GM10847 (cell line): Measurements from ENCODE around the gene KIF22.

ENCODE experiments used
- POLR2A ChIP-seq: IDR thresholded peaks from 2 replicates; pipeline ENCODE4 v1.6.1; 2011; ENCODE audit not compliant: insufficient read length; ENCODE audit errors: extremely low read depth

KIF22 gene

DNA sequence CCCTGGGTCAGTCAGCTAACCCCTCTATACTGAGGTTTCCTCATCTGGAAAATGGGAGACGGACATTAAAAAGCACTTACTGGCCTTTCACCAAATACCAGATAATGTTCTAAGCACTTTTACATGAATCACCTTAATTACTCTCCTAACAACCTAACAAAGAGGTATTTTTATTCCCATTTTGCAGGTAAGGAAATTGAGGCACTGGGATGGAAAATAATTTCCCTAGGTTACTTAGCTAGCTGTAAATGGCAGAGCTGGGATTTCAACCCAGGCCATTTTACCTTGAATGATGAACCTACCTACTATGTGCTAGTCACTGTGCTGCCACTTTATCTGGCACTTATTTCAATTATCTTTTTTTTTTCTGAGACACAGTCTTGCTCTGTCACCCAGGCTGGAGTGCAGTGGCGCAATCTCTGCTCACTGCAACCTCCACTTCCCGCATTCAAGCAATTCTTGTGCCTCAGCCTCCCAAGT, 3.7 kb downstream of the KIF22 start:
- TF ChIP-seq POLR2A = no peak

DNA sequence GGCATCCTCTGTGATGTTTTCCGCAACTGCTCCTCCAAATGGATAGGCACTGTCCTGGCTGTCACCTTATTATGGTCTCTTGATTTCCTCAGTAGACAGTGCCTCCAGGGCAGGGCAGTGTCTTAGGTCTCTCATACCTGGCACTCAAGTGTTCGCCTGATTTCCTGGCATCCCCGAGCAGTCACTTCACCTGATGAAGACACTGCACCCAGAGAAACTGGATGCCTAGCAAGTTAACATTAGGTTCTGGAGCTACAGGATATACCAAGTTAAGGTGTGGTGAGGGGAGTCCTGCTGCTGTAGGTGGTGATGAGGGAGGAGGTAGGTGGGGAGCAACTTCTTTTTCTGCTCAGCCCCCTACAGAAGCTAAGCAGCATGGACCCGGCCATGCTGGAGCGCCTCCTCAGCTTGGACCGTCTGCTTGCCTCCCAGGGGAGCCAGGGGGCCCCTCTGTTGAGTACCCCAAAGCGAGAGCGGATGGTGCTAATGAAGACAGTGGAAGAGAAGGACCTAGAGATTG, 11.9 kb downstream of the KIF22 start:
- no peak for TF ChIP-seq POLR2A

DNA sequence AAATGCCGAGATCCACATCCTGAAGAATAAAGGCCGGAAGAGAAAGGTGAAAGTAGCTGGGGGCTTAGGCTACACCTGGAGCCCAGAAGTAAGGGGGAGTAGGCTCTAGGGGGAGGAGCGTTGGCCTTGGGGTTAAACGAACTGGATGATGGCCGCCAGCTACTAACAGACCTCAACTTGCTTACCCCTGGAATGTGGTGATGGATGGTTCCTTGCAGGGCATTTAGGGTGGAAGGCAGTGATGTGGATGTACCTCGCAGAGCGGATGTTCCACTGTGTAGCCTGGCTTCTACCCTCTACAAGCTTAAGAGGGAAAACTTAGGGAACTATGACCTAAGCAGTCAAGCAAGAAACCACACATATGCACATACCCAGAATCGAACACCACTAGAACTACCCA, 13.5 kb downstream of the KIF22 start:
- TF ChIP-seq POLR2A = no peak

GRCh38 chr16:29804455-29805231, 14.1 kb downstream of the KIF22 start:
- TF ChIP-seq POLR2A = no peak

- TF ChIP-seq POLR2A = peak; percentile 65
Observed at GRCh38 chr16:29805232-29806098, 14.9 kb downstream of the KIF22 start.

DNA sequence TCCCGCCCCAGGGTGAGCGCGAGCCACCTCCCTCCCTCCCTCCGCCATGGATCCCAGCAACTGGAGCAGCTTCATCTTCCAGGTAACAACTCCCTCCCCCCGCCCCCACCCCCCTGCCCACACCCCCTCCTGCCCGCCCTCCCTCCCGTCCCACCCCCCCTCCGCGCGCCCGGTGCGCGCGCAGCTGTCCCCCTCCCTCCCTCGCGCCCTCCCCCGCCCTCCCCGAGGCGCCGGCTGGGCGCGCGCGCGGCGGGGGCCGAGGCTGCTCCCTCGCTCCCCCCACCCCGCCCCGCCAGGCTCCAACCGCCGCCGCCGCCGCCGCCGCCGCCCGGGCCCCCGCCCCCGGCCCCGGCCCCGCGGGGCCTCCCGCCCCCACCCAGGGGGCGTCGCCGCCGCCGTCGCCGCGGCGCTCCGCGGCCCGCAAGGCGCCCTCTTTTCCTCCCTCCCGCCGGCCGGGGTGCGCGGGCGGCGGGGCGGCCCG, 15.6 kb downstream of the KIF22 start, which contains the start of gene MAZ:
Gene MAZ, plus strand, starts transcription at position 431 of the 481 bp plus-strand sequence. CDS start 173 bp downstream, outside the sequence.
- no peak for TF ChIP-seq POLR2A

DNA sequence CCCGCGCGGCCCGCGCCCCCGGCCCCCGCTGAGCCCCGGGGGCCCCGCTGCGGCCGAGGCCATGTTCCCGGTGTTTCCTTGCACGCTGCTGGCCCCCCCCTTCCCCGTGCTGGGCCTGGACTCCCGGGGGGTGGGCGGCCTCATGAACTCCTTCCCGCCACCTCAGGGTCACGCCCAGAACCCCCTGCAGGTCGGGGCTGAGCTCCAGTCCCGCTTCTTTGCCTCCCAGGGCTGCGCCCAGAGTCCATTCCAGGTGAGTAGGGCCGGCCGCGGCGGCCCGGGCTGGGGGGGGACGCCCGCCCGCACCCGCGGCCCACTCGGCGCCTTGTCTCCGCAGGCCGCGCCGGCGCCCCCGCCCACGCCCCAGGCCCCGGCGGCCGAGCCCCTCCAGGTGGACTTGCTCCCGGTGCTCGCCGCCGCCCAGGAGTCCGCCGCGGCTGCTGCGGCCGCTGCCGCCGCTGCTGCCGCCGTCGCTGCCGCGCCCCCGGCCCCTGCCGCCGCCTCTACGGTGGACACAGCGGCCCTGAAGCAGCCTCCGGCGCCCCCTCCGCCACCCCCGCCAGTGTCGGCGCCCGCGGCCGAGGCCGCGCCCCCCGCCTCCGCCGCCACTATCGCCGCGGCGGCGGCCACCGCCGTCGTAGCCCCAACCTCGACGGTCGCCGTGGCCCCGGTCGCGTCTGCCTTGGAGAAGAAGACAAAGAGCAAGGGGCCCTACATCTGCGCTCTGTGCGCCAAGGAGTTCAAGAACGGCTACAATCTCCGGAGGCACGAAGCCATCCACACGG, 16.3 kb downstream of the KIF22 start:
- peak; percentile 14 for TF ChIP-seq POLR2A

- peak; percentile 48 for TF ChIP-seq POLR2A
Observed at GRCh38 chr16:29807426-29808218, 17.1 kb downstream of the KIF22 start.

- no peak for TF ChIP-seq POLR2A
Observed at GRCh38 chr16:29808219-29808900, 17.8 kb downstream of the KIF22 start.

DNA sequence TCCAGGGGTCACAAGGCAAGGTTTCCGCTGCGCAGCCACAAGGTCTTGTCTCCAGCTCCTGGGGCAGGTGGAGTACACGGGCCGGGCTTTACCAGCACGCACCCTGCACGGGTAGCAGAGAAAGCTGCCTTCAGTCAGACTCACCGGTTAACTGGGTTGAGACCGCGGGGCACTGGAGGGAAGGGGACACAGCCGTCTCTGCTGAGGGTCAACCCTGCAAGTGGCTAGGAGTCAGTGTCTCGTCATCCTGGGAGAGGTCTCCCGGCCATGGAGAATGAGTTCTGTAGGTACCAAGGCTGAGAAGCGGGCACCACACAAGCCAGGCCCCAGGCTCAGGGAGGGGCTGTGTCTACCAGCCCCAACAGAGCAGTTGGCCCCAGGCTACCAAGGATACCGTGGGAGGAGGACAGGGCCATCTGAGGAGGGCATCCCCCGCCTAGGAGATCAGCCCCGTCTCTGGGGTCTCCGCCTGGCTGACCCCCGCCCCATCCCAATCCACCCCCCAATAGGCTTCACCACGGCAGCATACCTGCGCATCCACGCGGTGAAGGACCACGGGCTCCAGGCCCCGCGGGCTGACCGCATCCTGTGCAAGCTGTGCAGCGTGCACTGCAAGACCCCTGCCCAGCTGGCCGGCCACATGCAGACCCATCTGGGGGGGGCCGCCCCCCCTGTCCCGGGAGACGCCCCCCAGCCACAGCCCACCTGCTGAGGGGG, 18.6 kb downstream of the KIF22 start:
- TF ChIP-seq POLR2A = no peak

DNA sequence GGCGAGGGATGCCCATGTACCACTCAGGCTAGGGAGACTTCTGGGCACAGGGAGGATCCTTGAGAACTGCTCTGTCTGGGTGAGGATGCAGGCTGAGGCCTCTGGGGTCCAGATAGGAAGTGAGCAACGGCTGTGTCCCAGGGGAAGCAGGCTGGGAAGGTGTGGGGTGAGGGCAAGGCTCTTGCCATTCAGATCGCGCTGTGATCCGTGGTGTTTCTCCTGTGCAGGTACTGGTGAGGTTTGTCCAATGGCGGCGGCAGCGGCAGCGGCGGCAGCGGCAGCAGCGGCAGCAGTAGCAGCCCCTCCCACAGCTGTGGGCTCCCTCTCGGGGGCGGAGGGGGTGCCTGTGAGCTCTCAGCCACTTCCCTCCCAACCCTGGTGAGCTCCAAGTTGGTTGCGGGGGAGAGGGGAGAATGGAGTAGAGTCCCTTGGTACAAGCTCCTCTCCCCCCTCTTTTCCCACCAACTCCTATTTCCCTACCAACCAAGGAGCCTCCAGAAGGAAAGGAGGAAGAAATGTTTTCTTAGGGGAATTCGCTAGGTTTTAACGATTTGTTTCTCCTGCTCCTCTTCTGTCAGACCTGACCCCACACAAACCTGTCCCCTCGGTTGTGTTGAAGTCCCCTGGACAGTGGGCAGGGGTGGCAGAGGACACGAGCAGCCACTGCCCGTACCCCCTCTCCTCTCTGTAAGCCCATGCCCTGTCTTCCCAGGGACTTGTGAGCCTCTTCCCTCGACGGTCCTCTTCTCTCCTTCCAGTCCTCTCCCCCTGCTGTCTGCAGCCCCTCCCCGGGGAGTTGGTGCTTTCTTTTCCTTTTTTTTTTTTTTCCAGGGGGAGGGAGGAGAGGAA, 19.5 kb downstream of the KIF22 start:
- no peak for TF ChIP-seq POLR2A

DNA sequence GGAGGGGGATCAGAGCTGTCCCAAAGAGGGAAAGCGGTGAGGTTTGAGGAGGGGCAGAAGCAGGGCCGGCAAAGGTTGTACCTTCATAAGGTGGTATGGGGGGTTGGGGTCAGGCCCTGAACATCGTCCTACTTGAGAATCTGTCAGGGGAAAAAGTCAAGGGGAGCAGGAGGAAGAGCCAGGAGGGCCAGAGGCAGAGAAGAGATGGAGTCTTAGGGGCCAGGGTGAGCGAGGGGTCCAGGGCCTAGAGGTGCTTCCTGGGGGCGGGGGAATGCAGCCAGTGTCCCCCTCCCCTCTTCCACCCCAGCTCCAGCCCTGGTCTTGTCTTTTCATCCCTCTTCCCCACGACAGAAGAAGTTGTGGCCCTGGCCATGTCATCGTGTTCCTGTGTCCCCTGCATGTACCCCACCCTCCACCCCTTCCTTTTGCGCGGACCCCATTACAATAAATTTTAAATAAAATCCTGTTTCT, 20.2 kb downstream of the KIF22 start:
- no peak for TF ChIP-seq POLR2A
